ENCODE data around the gene KIR3DL2.
"Not testable (repeated sequence)": the region's sequence is repeated elsewhere in the genome, so short reads cannot be mapped to it uniquely, and the experiment has no call there.

KIR3DL2 gene

DNA sequence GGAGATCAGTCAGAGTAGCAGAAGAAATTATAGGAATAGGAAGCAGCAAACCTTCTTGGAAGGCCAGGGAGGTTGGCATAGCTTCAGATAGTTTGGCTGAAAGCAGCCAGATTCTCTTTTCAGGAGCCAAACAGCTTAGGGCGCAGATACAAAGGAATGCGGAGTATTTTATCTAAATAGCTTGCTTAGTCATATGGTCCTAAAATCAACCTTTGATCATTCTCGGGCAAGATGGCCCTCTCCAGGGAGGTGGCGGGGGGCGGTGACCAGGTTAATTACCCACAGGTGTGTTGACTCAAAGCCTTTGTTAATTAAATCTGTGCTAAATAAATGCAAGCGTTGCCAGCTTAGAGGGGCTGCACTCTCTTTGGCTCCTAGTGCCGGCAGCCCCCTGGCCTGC is 43.2 kb downstream of the KIR3DL2 start:
- H3K9me3 ChIP-seq (ENCODE audit: severe bottlenecking) = no peaks in the 10 kb centered on the region
- DNase-seq = no peak
- TF ChIP-seq, protein P1, sequence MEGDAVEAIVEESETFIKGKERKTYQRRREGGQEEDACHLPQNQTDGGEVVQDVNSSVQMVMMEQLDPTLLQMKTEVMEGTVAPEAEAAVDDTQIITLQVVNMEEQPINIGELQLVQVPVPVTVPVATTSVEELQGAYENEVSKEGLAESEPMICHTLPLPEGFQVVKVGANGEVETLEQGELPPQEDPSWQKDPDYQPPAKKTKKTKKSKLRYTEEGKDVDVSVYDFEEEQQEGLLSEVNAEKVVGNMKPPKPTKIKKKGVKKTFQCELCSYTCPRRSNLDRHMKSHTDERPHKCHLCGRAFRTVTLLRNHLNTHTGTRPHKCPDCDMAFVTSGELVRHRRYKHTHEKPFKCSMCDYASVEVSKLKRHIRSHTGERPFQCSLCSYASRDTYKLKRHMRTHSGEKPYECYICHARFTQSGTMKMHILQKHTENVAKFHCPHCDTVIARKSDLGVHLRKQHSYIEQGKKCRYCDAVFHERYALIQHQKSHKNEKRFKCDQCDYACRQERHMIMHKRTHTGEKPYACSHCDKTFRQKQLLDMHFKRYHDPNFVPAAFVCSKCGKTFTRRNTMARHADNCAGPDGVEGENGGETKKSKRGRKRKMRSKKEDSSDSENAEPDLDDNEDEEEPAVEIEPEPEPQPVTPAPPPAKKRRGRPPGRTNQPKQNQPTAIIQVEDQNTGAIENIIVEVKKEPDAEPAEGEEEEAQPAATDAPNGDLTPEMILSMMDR (IDR thresholded peaks at IDR 0.05; ENCODE audit: low read depth, low read length) = no peak
- H3K27ac ChIP-seq = no peak overlapping the region
- no peaks in the 10 kb centered on the region for H3K36me3 ChIP-seq
- H3K27me3 ChIP-seq (ENCODE audit: insufficient read depth, low read depth, severe bottlenecking) = peaks cover 46% of the 10 kb centered on the region
- no peak overlapping the region for H3K4me3 ChIP-seq (ENCODE audit: low read depth, low read length)

DNA sequence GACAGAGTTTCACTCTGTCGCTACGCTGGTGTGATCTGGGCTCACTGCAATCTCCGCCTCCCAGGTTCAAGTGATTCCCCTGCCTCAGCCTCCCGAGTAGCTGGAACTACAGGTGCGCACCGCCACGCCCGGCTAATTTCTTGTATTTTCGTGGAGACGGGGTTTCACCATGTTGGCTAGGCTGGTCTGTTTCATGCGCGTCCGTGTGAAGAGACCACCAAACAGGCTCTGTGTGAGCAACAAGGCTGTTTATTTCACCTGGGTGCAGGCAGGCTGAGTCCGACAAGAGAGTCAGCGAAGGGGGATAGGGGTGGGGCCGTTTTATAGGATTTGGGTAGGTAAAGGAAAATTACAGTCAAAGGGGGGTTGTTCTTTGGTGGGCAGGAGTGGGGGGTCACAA is 43.9 kb downstream of the KIR3DL2 start:
- H3K9me3 ChIP-seq (ENCODE audit: severe bottlenecking); H3K36me3 ChIP-seq; H3K4me3 ChIP-seq (ENCODE audit: low read depth, low read length); DNase-seq; H3K27ac ChIP-seq: not testable (repeated sequence)
- H3K27me3 ChIP-seq (ENCODE audit: insufficient read depth, low read depth, severe bottlenecking) = peaks cover 43% of the 10 kb centered on the region

DNA sequence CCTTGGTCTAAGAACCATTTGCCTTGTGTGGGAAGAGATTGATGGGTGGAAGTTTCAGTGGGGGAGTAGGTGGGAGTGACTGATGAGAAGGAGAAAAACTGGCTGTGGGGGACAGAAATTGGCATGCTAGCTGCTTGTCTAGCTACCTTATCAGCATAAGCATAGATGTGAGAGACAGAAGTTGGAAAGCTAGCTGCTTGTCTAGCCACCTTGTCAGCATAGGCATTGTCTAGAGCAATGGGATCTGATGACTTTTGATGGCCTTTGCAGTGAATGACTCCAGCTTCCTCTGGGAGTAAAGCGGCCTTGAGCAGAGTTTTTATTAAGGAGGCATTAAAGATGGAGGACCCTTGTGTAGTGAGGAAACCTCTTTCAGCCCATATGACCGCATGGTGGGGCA is 45.8 kb downstream of the KIR3DL2 start:
- no peaks in the 10 kb centered on the region for H3K36me3 ChIP-seq
- no peak overlapping the region for H3K27ac ChIP-seq
- H3K4me3 ChIP-seq (ENCODE audit: low read depth, low read length) = no peak overlapping the region
- peaks cover 51% of the 10 kb centered on the region for H3K27me3 ChIP-seq (ENCODE audit: insufficient read depth, low read depth, severe bottlenecking)
- TF ChIP-seq, protein P1 (IDR thresholded peaks at IDR 0.05; ENCODE audit: low read depth, low read length) = no peak
- no peak for DNase-seq
- H3K9me3 ChIP-seq (ENCODE audit: severe bottlenecking) = no peaks in the 10 kb centered on the region

DNA sequence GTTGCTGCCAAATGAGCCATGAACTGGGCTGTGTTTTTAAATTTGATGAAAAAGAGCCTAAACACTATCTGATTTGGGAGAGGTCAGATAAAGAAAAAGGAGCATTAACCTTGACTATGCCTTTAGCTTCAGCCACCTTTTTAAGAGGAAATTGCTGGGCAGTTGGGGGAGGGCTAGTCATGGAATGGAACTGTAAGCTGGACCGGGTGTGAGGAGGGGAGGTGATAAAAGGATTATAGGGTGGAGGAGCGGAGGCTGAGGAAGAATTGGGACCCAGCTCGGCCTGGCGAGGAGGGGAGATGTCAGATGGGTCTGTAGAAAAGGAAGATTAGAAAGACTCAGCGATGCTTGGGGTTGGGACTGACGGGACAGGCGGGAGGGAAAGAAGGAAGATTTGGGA is 48.4 kb downstream of the KIR3DL2 start:
- not testable (repeated sequence) for H3K4me3 ChIP-seq (ENCODE audit: low read depth, low read length); H3K27ac ChIP-seq; H3K36me3 ChIP-seq; H3K9me3 ChIP-seq (ENCODE audit: severe bottlenecking); DNase-seq
- H3K27me3 ChIP-seq (ENCODE audit: insufficient read depth, low read depth, severe bottlenecking) = peaks cover 36% of the 10 kb centered on the region

DNA sequence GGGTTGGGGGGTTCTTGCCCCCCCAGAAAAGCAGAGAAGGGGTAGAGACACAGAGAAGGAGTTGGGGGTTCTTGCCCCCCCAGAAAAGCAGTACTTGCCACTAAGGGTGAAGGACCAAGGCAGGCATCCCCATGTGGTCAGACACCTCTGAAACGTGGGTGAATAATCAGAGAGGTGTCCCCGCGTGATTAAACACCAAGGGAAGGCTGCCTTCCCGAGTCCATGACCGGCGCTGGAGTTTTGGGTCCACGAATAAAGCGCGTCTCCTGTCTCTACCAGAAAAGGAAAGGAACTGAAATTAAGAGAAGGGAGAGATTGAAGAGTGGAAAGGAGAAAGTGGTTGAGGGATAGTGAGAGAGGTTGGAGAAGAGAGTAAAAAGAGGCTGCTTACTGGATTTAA is 49.4 kb downstream of the KIR3DL2 start:
- H3K27me3 ChIP-seq (ENCODE audit: insufficient read depth, low read depth, severe bottlenecking) = peaks cover 33% of the 10 kb centered on the region

DNA sequence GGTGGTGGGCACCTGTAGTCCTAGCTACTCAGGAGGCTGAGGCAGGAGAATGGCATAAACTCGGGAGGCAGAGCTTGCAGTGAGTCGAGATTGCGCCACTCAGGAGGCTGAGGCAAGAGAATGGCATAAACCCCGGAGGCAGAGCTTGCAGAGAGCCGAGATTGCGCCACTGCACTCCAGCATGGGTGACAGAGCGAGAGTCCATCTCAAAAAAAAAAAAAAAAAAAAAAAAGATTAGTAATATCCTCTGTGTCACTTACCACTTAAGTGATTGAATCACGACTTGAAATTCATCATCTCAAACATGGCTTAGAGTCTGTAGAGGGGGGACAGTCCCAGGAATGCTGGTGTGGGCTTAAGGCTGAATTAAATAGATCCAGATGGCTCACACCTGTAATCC is 50.9 kb downstream of the KIR3DL2 start:
- H3K36me3 ChIP-seq; H3K4me3 ChIP-seq (ENCODE audit: low read depth, low read length); H3K27ac ChIP-seq; DNase-seq; H3K9me3 ChIP-seq (ENCODE audit: severe bottlenecking): not testable (repeated sequence)
- H3K27me3 ChIP-seq (ENCODE audit: insufficient read depth, low read depth, severe bottlenecking) = peaks cover 48% of the 10 kb centered on the region

More for the DNA sequence above, 49.4 kb downstream of the KIR3DL2 start:
- H3K36me3 ChIP-seq; DNase-seq; H3K27ac ChIP-seq; H3K4me3 ChIP-seq (ENCODE audit: low read depth, low read length); H3K9me3 ChIP-seq (ENCODE audit: severe bottlenecking): not testable (repeated sequence)

DNA sequence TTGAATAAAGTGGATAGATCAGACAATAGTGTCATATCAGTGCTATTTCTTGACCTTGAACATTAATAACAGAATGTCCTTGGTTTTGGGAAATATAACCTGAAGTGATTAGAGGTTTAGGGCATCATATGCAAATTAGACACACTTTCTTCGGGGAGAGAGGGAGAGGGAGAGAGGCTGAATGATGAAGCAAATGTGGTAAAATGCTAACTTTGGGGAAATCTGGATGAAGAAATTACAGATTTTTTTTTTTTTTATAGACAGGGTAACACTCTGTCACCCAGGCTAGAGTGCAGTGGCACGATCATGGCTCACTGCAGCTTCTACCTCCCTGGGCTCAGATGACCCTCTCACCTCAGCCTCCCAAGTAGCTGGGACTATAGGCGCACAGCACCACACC is 51.8 kb downstream of the KIR3DL2 start:
- Histone ChIP-seq H3K4me3 (ENCODE audit: low read depth, low read length) (no peak overlapping the region), H3K9me3 (ENCODE audit: severe bottlenecking) (no peaks in the 10 kb centered on the region), H3K36me3 (no peaks in the 10 kb centered on the region), H3K27me3 (ENCODE audit: insufficient read depth, low read depth, severe bottlenecking) (peaks cover 57% of the 10 kb centered on the region), H3K27ac (no peak overlapping the region)
- DNase-seq = no peak
- TF ChIP-seq, protein P1 (IDR thresholded peaks at IDR 0.05; ENCODE audit: low read depth, low read length) = no peak

DNA sequence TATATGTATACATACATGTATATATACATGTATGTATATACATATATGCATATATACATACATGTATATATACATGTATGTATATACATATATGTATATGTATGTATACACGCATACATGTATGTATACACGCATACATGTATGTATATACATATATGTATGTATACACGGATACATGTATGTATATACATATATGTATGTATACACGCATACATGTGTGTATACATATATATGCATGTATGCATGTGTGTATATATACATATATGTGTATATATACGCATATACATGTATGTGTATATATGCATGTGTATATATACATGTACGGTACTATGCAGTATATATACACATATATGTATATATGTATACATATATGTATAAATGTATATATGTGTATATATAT is 53.1 kb downstream of the KIR3DL2 start:
- no peak overlapping the region for H3K27ac ChIP-seq
- peaks cover 56% of the 10 kb centered on the region for H3K27me3 ChIP-seq (ENCODE audit: insufficient read depth, low read depth, severe bottlenecking)
- TF ChIP-seq, protein P1 (IDR thresholded peaks at IDR 0.05; ENCODE audit: low read depth, low read length) = no peak

DNA sequence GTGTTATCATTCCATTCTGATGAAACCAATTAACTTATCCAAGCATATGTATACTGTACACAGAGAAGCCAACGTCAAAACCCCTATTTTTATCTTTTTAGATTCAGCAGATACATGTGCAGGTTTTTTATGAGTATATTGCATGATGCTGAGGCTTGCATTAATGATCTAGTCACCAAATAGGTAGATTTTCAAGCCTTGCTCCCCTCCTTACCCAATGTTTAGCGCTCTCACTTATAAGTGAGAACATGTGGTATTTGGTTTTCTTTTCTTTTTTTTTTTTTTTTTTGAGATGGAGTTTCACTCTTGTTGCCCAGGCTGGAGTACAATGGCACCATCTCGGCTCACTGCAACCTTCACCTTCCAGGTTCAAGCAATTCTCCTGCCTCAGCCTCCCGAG is 54.0 kb downstream of the KIR3DL2 start:
- H3K27ac ChIP-seq; DNase-seq; H3K9me3 ChIP-seq (ENCODE audit: severe bottlenecking); H3K36me3 ChIP-seq; H3K4me3 ChIP-seq (ENCODE audit: low read depth, low read length): not testable (repeated sequence)
- H3K27me3 ChIP-seq (ENCODE audit: insufficient read depth, low read depth, severe bottlenecking) = peaks cover 52% of the 10 kb centered on the region

More for the DNA sequence above, 53.1 kb downstream of the KIR3DL2 start:
- no peaks in the 10 kb centered on the region for H3K9me3 ChIP-seq (ENCODE audit: severe bottlenecking)
- H3K4me3 ChIP-seq (ENCODE audit: low read depth, low read length) = no peak overlapping the region
- H3K36me3 ChIP-seq = no peaks in the 10 kb centered on the region
- DNase-seq = no peak
